Measurements from ENCODE around the gene PDCD6IP.
"Not testable (repeated sequence)": the region's sequence is repeated elsewhere in the genome, so short reads cannot be mapped to it uniquely, and the experiment has no call there.

Gene PDCD6IP

GRCh38 chr3:33810545-33810944 lies 12.1 kb downstream of the PDCD6IP start:
- DNase-seq (ENCODE audit: insufficient read length, low spot score), result no peak
- no peak for FAIRE-seq
- TF ChIP-seq POLR2A (IDR thresholded peaks at IDR 0.05; ENCODE audit: low read depth, low read length), result no peak

- FAIRE-seq (no peak), DNase-seq (ENCODE audit: insufficient read length, low spot score) (no peak)
- TF ChIP-seq POLR2A (IDR thresholded peaks at IDR 0.05; ENCODE audit: low read depth, low read length), result no peak
Observed at GRCh38 chr3:33821989-33822388, 23.6 kb downstream of the PDCD6IP start.

DNA sequence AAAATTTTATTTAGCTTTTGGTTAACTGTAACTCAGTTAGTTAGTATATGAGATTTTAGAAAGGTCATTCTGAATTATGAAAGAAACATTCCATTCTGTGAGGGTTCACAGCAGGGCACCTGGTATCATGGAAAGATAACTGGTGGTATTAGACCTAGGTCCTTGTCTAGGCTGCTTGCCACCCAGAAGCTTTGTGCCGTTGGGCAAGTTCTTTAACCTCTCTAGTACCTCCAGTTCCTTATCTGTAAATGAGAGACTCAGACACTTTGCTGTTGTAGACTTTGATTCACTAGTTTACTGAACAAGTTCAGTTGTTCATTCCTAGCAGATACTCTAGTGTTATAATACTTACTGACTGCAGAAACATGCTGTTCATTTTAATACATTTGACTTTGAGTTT lies 25.4 kb downstream of the PDCD6IP start:
- TF ChIP-seq POLR2A (IDR thresholded peaks at IDR 0.05; ENCODE audit: low read depth, low read length), result no peak
- FAIRE-seq, result no peak
- no peak for DNase-seq (ENCODE audit: insufficient read length, low spot score)

GRCh38 chr3:33825111-33825510 lies 26.7 kb downstream of the PDCD6IP start:
- TF ChIP-seq POLR2A (IDR thresholded peaks at IDR 0.05; ENCODE audit: low read depth, low read length), result no peak
- FAIRE-seq, result no peak
- DNase-seq (ENCODE audit: insufficient read length, low spot score), result no peak

DNA sequence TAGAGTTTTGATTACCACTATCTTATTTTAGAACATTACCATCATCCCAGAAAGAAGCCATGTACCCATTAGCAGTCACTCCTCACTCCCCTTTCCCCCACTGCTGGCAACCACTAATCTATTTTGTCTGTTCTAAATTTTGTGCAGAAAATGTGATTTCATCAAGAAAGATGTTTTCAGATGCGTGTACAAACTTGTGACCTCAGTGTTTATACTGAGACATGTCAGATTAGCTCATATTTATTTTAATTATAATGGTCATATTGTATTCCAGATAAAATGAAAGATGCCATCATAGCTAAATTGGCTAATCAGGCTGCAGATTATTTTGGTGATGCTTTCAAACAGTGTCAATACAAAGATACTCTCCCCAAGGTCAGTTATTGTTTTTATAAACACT lies 27.8 kb downstream of the PDCD6IP start:
- TF ChIP-seq POLR2A (IDR thresholded peaks at IDR 0.05; ENCODE audit: low read depth, low read length), result no peak
- FAIRE-seq, result no peak
- no peak for DNase-seq (ENCODE audit: insufficient read length, low spot score)

DNA sequence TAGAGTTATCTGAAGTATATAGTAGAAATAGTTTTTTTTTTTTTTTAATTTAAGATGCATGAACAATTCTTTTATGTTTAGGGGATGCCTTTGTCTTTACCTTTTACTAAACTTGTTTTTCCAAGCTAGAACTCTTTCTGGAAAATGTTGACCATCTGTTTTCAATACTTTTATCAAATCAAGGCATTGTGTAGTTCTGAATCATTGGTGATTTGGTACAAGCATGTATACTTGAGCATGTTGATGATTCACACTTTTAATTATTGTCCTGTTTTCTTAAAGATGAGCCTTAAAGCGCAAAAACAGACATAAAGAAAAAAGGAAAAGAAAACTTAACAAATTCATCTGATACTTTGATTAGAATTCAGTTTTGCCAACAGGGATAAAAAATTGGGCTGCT lies 28.3 kb downstream of the PDCD6IP start:
- FAIRE-seq (peak; percentile 11), DNase-seq (ENCODE audit: insufficient read length, low spot score) (no peak)
- no peak for TF ChIP-seq POLR2A (IDR thresholded peaks at IDR 0.05; ENCODE audit: low read depth, low read length)

DNA sequence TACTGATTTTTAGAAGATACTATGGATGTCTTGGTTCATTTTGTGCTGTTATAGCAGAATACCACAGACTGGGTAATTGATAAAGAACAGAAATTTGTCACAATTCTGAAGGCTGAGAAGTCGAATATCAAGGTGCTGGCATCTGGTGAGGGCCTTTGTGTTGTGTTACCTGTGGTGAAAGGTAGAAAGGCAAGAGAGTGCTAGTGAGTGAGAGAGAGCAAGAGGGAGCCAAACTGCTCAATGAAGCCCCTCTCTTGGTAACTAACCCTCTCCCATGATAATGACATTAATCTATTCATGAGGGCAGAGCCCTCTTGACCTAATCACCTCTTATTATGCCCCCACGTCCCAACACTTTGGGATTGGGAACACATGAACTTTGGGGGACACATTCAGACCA lies 31.3 kb downstream of the PDCD6IP start:
- no peak for DNase-seq (ENCODE audit: insufficient read length, low spot score)
- no peak for TF ChIP-seq POLR2A (IDR thresholded peaks at IDR 0.05; ENCODE audit: low read depth, low read length)
- no peak for FAIRE-seq

DNA sequence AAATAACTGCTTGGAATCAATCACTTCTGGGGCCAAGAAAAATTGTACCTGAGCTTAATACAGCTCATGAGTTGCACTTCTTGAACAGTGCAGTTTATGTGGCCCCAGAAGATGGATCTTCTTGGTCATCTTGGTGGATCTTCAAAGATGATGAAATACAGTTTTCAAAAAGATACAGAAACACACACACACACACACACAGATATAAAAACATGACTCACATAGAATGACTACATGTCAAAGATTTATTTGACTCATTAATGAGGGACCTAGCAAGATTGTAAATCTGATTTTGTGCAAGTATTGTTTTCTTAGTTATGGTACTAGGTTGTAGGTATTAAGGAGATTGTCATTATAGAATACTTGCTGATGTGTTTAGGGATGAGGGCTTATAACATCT lies 32.6 kb downstream of the PDCD6IP start:
- DNase-seq (ENCODE audit: insufficient read length, low spot score) (no peak), FAIRE-seq (no peak)
- no peak for TF ChIP-seq POLR2A (IDR thresholded peaks at IDR 0.05; ENCODE audit: low read depth, low read length)

DNA sequence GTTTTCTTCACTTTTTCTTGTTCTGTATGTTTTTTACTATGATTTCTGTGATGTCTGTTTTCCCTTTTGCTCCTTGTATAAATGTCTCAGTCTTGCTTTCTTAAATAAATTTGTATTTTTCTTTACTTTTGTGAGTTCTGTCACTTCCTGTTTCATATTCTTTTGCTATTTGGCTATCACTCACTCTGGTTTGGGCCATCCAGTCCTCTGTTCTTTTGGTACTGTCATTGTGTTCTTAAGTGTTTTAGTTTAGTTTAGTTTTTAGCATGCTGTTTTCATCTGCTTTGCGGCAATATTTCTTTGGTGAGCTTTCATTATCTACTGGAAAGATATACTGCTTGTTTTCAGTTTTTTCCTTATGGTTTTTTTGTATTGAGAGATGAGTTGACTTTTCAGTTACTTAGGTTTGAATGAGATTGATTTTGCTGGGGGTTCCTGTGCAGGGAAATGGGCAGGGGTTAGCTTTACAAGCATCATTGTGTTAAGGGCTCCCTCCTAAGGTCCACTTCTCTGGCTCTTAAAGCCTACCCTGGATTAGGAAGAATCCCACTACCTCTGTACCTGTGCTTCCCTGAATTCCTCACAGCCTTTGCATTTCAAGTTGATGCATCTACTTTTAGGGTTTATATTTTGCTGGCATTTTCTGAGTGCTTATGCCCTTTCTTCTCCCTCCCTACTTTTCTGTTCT lies 35.1 kb downstream of the PDCD6IP start:
- TF ChIP-seq POLR2A (IDR thresholded peaks at IDR 0.05; ENCODE audit: low read depth, low read length), result no peak
- no peak for DNase-seq (ENCODE audit: insufficient read length, low spot score)
- FAIRE-seq, result no peak

DNA sequence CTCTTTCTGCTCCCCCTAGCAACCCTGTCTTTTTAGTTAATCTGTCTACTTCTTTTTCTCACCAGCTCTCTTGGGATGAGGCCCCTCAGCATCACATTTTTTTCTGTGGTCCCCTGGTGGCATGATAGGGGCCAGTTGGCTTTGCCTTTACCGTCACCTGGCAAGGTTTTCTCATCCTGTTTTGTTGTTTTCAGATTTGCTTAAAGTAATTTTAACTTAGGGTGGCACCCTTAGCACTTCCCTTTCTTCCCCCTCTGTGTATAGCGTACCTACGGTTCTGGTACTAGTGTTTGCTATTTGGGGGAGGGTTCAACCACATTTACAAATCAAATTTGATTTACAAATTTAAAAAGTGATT lies 35.6 kb downstream of the PDCD6IP start:
- DNase-seq (ENCODE audit: insufficient read length, low spot score) (no peak), FAIRE-seq (no peak)
- no peak for TF ChIP-seq POLR2A (IDR thresholded peaks at IDR 0.05; ENCODE audit: low read depth, low read length)

DNA sequence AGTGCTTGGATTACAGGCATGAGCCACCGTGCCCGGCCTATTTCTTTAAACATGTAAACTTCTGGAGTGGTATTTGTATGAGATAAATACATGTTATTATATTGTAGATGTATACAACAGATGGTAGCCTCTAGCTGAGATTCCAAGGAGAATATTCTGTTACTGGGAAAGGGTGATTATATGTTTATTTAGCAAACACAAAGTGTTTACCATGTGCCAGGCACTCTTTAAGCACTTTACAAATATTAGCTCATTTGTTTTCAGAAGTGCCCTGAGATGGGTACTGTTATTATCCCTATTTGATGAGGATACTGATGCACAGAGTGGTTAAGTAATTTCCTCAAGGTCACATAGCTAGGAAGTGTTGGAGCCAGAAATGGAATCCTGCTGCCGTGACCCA lies 38.8 kb downstream of the PDCD6IP start:
- DNase-seq (ENCODE audit: insufficient read length, low spot score); FAIRE-seq: not testable (repeated sequence)

- FAIRE-seq, result no peak
Observed at GRCh38 chr3:33839283-33839682, 40.9 kb downstream of the PDCD6IP start.

DNA sequence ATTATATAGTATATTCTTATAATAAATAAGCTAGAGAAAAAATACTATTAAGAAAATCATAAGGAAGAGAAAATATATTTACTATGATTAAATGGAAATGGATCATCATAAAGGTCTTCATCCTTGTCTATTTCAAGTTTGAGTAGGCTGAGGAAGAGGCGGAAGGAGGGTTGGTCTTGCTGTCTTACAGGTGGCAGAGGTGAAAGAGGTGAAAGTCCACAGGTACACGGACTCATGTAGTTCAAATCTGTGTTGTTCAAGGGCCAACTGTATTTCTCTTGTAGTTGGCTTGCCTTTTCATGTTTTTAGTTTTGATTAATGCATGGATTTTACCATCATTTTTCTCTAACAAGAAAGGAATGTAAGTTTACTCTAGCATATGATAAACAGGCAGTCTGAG lies 41.7 kb downstream of the PDCD6IP start:
- no peak for FAIRE-seq
- no peak for TF ChIP-seq POLR2A (IDR thresholded peaks at IDR 0.05; ENCODE audit: low read depth, low read length)
- no peak for DNase-seq (ENCODE audit: insufficient read length, low spot score)

More at GRCh38 chr3:33839283-33839682, 40.9 kb downstream of the PDCD6IP start:
- no peak for DNase-seq (ENCODE audit: insufficient read length, low spot score)
- TF ChIP-seq POLR2A (IDR thresholded peaks at IDR 0.05; ENCODE audit: low read depth, low read length), result no peak

- no peak for TF ChIP-seq POLR2A (IDR thresholded peaks at IDR 0.05; ENCODE audit: low read depth, low read length)
- FAIRE-seq (no peak), DNase-seq (ENCODE audit: insufficient read length, low spot score) (no peak)
Observed at GRCh38 chr3:33848624-33849347, 50.4 kb downstream of the PDCD6IP start.

GRCh38 chr3:33850599-33850998 lies 52.2 kb downstream of the PDCD6IP start:
- FAIRE-seq; DNase-seq (ENCODE audit: insufficient read length, low spot score): not testable (repeated sequence)

DNA sequence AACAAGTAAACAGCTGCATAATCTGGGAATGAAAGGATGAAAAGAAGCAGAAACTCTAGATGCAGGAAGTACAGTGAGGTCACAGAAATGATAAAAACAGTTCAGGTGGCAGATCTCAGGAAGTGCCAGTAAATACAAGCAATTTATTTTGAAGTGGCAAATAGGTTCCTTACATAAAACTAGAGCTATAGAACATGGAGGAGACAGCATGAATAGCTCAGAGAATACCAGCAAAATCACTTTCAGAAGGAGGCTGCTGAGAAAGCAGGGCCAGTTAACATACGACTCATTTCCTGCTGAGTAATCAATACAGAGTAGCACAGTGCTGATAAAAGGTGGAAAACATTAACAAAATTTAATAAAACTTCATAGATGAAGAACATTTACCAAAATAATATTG lies 57.0 kb downstream of the PDCD6IP start:
- DNase-seq (ENCODE audit: insufficient read length, low spot score), result not testable (repeated sequence)
- peak; percentile 96 for FAIRE-seq

Data from H54 (cell line).